GM23338 (cell line): ENCODE data around the gene NEU1. TPM values are rescaled to one million over a fixed set of nuclear protein-coding genes. Genes with fewer than 3 reads are reported as not detected.

Experiments used
- ATAC-seq: fragments of 200-7000 bp; cut with Tn5 transposase; 3 replicates; pipeline ENCODE4 v1.9.1; 2020
- DNase-seq: peaks from one replicate; pipeline ENCODE4 v3.0.0-alpha.2; 2015; ENCODE audit warnings: low spot score
- H2AFZ ChIP-seq: fragments of 200-600 bp; sonication (generic); 2 replicates; pipeline ENCODE4 v1.8.0; 2016; ENCODE audit warnings: antibody characterized with exemption, mild to moderate bottlenecking, moderate library complexity
- H3F3A ChIP-seq: fragments of 200-600 bp; sonication (generic); replicated peaks from 2 replicates; pipeline ENCODE4 v1.8.0; 2017; ENCODE audit warnings: antibody characterized with exemption, mixed run types, low read depth
- H3K27ac ChIP-seq: fragments of 200-600 bp; sonication (generic); 2 replicates; pipeline ENCODE4 v1.6.1; 2016; ENCODE audit warnings: low read depth
- H3K27me3 ChIP-seq: fragments of 200-600 bp; sonication (generic); 2 replicates; pipeline ENCODE4 v1.8.0; 2016; ENCODE audit warnings: mild to moderate bottlenecking, mixed run types, moderate library complexity; ENCODE audit not compliant: insufficient read depth
- H3K36me3 ChIP-seq: fragments of 200-600 bp; sonication (generic); 2 replicates; pipeline ENCODE4 v1.8.0; 2016; ENCODE audit warnings: mild to moderate bottlenecking; ENCODE audit not compliant: insufficient read depth
- H3K4me1 ChIP-seq: fragments of 200-600 bp; sonication (generic); 2 replicates; pipeline ENCODE4 v1.8.0; 2016; ENCODE audit warnings: mild to moderate bottlenecking, moderate library complexity; ENCODE audit not compliant: insufficient read depth
- H3K4me2 ChIP-seq: fragments of 200-600 bp; sonication (generic); 2 replicates; pipeline ENCODE4 v1.7.1; 2017; ENCODE audit warnings: mixed run types
- H3K4me3 ChIP-seq: fragments of 200-600 bp; sonication (generic); 2 replicates; pipeline ENCODE4 v1.6.1; 2016; ENCODE audit warnings: mixed run types
- H3K79me2 ChIP-seq: fragments of 200-600 bp; sonication (generic); replicated peaks from 2 replicates; pipeline ENCODE4 v1.8.0; 2017; ENCODE audit warnings: mild to moderate bottlenecking; ENCODE audit not compliant: insufficient read depth
- H3K9me2 ChIP-seq: fragments of 200-600 bp; sonication (generic); 2 replicates; pipeline ENCODE4 v1.8.0; 2017; ENCODE audit not compliant: insufficient read depth
- H4K20me1 ChIP-seq: fragments of 200-600 bp; sonication (generic); replicated peaks from 2 replicates; pipeline ENCODE4 v1.8.0; 2017; ENCODE audit warnings: mild to moderate bottlenecking; ENCODE audit not compliant: insufficient read depth
- H3K27ac Mint-ChIP-seq: 2 replicates; pipeline ENCODE4 v1.8.0; 2020; ENCODE audit warnings: inconsistent platforms, mild to moderate bottlenecking, moderate library complexity, mixed read lengths
- H3K27me3 Mint-ChIP-seq: 3 replicates; pipeline ENCODE4 v1.8.0; 2022; ENCODE audit warnings: low read depth, mild to moderate bottlenecking, moderate library complexity, mixed read lengths, inconsistent platforms; ENCODE audit not compliant: insufficient read depth, poor library complexity
- H3K36me3 Mint-ChIP-seq: 3 replicates; pipeline ENCODE4 v1.8.0; 2021; ENCODE audit warnings: low read depth, mild to moderate bottlenecking, inconsistent platforms, moderate library complexity, mixed read lengths
- H3K4me1 Mint-ChIP-seq: 3 replicates; pipeline ENCODE4 v1.8.0; 2020; ENCODE audit warnings: mild to moderate bottlenecking, inconsistent platforms, mixed read lengths
- H3K4me3 Mint-ChIP-seq: 3 replicates; pipeline ENCODE4 v1.8.0; 2021; ENCODE audit warnings: moderate library complexity, mild to moderate bottlenecking, inconsistent platforms, mixed read lengths
- H3K9me3 Mint-ChIP-seq: 3 replicates; pipeline ENCODE4 v1.8.0; 2020; ENCODE audit warnings: moderate library complexity, mild to moderate bottlenecking, inconsistent platforms, mixed read lengths
- CREB1 ChIP-seq: fragments of 250-450 bp; sonication (Bioruptor Pico); IDR thresholded peaks from 2 replicates; pipeline ENCODE4 v1.5.0; 2020; ENCODE audit warnings: low read depth, mild to moderate bottlenecking, moderate library complexity
- CTCF ChIP-seq, 2 experiments: fragments of 200-600 bp in 1 of 2; sonication (generic) in 1 of 2; conservative IDR thresholded peaks; 2 replicates each; pipeline versions ENCODE4 v1.5.1 to v1.6.1; 2016 to 2017; ENCODE audit warnings: antibody characterized with exemption in 2 of 2, low read depth in 2 of 2, mild to moderate bottlenecking in 2 of 2, moderate library complexity in 1 of 2
- ETS1 ChIP-seq: IDR thresholded peaks from 2 replicates; pipeline ENCODE4 v1.6.1; 2016; ENCODE audit warnings: antibody characterized with exemption
- EZH2 ChIP-seq: fragments of 200-600 bp; sonication (generic); IDR thresholded peaks from one replicate; pipeline ENCODE4 v1.8.0; 2017; ENCODE audit warnings: antibody characterized with exemption, mild to moderate bottlenecking, low read depth; ENCODE audit not compliant: unreplicated experiment
- EZH2phosphoT487 ChIP-seq: fragments of 200-600 bp; sonication (generic); IDR thresholded peaks from one replicate; pipeline ENCODE4 v1.8.1; 2018; ENCODE audit warnings: antibody characterized with exemption; ENCODE audit not compliant: unreplicated experiment
- JUNB ChIP-seq: IDR thresholded peaks from one replicate; pipeline ENCODE4 v1.6.1; 2016; ENCODE audit warnings: antibody characterized with exemption; ENCODE audit not compliant: unreplicated experiment
- POLR2AphosphoS5 ChIP-seq: IDR thresholded peaks from 2 replicates; pipeline ENCODE4 v1.6.1; 2016; ENCODE audit warnings: antibody characterized with exemption, low read depth
- REST ChIP-seq: IDR thresholded peaks from one replicate; pipeline ENCODE4 v1.6.1; 2018; ENCODE audit warnings: antibody characterized with exemption; ENCODE audit not compliant: unreplicated experiment
- STAT1 ChIP-seq: IDR thresholded peaks from one replicate; pipeline ENCODE4 v1.6.1; 2016; ENCODE audit warnings: antibody characterized with exemption; ENCODE audit not compliant: unreplicated experiment
- ZNF114 ChIP-seq: fragments of 250-450 bp; sonication (Bioruptor Pico); IDR thresholded peaks from 2 replicates; pipeline ENCODE4 v1.5.0; 2020; ENCODE audit warnings: mild to moderate bottlenecking, moderate library complexity
- ZNF331 ChIP-seq: fragments of 250-450 bp; sonication (Bioruptor Pico); IDR thresholded peaks from 2 replicates; pipeline ENCODE4 v1.5.0; 2020; ENCODE audit warnings: low read depth, mild to moderate bottlenecking, moderate library complexity
- long read RNA-seq: library from polyadenylated mRNA; unstranded; transcript quantifications from one replicate; pipeline ENCODE4 v2.0.0, GENCODE V29; 2020; ENCODE audit not compliant: unreplicated experiment
- polyA plus RNA-seq: library from polyadenylated mRNA; unstranded; fragments of >200 nt; fragmentation: Nextera tagmentation; extraction: Ambion mirVana; gene quantifications from 2 replicates; pipeline ENCODE4 v1.2.1, GENCODE V29; 2016
- total RNA-seq: library from RNA; depleted of rRNA; stranded (reverse); fragments of >200 nt; shearing (Covaris generic); gene quantifications from 2 replicates; pipeline ENCODE4 v1.2.3, GENCODE V29; 2014; rRNA removed

Gene NEU1
- total RNA-seq, result 41.1 and 47.4 TPM in 2 replicates
- 31.4 and 32.3 TPM in 2 replicates for polyA plus RNA-seq
- long read RNA-seq, transcript NEU1-206 (6 exons, 2,045 nt), result major isoform, 50 of 53 reads
- long read RNA-seq, partial matches to known transcripts, result 0 of 53 reads
- long read RNA-seq, other reads (novel, unspliced or antisense), result 1 of 53 reads

GRCh38 chr6:31862344-31863235 lies at the start of gene NEU1:
NEU1 (minus strand) TSS chr6:31862821; CDS start chr6:31862776, 45 bp downstream.
- H3K4me3 ChIP-seq, result peak within 1 kb of the TSS; percentile 73
- H3K4me1 ChIP-seq, result peaks cover 12% of the 10 kb centered on the region; the same call in 1 of the 2 replicates
- peaks cover 14% of the 10 kb centered on the region for H3K36me3 Mint-ChIP-seq
- H3K9me2 ChIP-seq, result no peaks in the 10 kb centered on the region
- H3K27ac ChIP-seq, result peak within 1 kb of the TSS; percentile 75
- peaks cover 8% of the 10 kb centered on the region for H3K4me1 Mint-ChIP-seq
- TF ChIP-seq JUNB (no peak), POLR2AphosphoS5 (peak; percentile 91), ZNF331 (no peak), CTCF (conservative IDR thresholded peaks at IDR 0.05; ENCODE audit: low read depth in 2 of 2) (no peak), ZNF114 (CRISPR knock-in tag) (no peak), ETS1 (peak; percentile 30; the same call in 1 of the 2 replicates), CREB1 (CRISPR knock-in tag) (peak; percentile 89)
- peak; percentile 93 for ATAC-seq
- H3K27ac Mint-ChIP-seq, result peak within 1 kb of the TSS; percentile 97
- H3K4me3 Mint-ChIP-seq, result peak within 1 kb of the TSS; percentile 95
- peaks cover 3% of the 10 kb centered on the region; the same call in 1 of the 2 replicates for H4K20me1 ChIP-seq
- H3K27me3 ChIP-seq, result no peaks in the 10 kb centered on the region
- peaks cover 8% of the 10 kb centered on the region; the same call in 1 of the 2 replicates for H3K79me2 ChIP-seq
- peaks cover 18% of the 10 kb centered on the region for H3K27me3 Mint-ChIP-seq
- no peaks in the 10 kb centered on the region for H3K36me3 ChIP-seq
- DNase-seq, result peak; percentile 100
- H3F3A ChIP-seq, result peaks cover 8% of the 10 kb centered on the region; the same call in 1 of the 2 replicates
- H3K9me3 Mint-ChIP-seq, result peaks cover 2% of the 10 kb centered on the region; the same call in 1 of the 3 replicates
- 0 out of 2 replicates have a peak within 1 kb of the TSS, but pooled peaks have one; percentile 30 for H2AFZ ChIP-seq
- peak within 1 kb of the TSS; percentile 98 for H3K4me2 ChIP-seq

GRCh38 chr6:31911826-31912585 lies 49.4 kb upstream of the NEU1 start:
- no peaks in the 10 kb centered on the region for H3K9me2 ChIP-seq
- no peaks in the 10 kb centered on the region for H3K9me3 Mint-ChIP-seq
- H3K4me3 ChIP-seq, result no peak overlapping the region
- no peaks in the 10 kb centered on the region for H3K27me3 ChIP-seq
- no peaks in the 10 kb centered on the region for H3K4me1 ChIP-seq
- no peak overlapping the region for H3K27ac ChIP-seq
- no peaks in the 10 kb centered on the region for H3K36me3 Mint-ChIP-seq
- no peak overlapping the region for H3K4me2 ChIP-seq
- no peaks in the 10 kb centered on the region for H3K36me3 ChIP-seq
- H3K4me3 Mint-ChIP-seq, result no peak overlapping the region
- H3K4me1 Mint-ChIP-seq, result no peaks in the 10 kb centered on the region
- no peak overlapping the region for H2AFZ ChIP-seq
- no peaks in the 10 kb centered on the region for H3F3A ChIP-seq
- H3K27ac Mint-ChIP-seq, result no peak overlapping the region
- H3K27me3 Mint-ChIP-seq, result peaks cover 2% of the 10 kb centered on the region
- ATAC-seq (no peak), DNase-seq (no peak)
- H4K20me1 ChIP-seq, result no peaks in the 10 kb centered on the region
- H3K79me2 ChIP-seq, result no peaks in the 10 kb centered on the region
- TF ChIP-seq EZH2 (no peak), CREB1 (CRISPR knock-in tag) (no peak), EZH2phosphoT487 (no peak), ZNF331 (no peak), REST (no peak), POLR2AphosphoS5 (no peak), STAT1 (no peak), JUNB (no peak)
